ENCODE data around the gene SPPL2A. TPM values are rescaled to one million over a fixed set of nuclear protein-coding genes. Genes with fewer than 3 reads are reported as not detected.

Gene SPPL2A
- total and polyA plus RNA-seq, 2 donors (not counting 3 experiments of a cell fraction or from before 2014, with no cell fraction given): 38.8 to 88.7 TPM

DNA sequence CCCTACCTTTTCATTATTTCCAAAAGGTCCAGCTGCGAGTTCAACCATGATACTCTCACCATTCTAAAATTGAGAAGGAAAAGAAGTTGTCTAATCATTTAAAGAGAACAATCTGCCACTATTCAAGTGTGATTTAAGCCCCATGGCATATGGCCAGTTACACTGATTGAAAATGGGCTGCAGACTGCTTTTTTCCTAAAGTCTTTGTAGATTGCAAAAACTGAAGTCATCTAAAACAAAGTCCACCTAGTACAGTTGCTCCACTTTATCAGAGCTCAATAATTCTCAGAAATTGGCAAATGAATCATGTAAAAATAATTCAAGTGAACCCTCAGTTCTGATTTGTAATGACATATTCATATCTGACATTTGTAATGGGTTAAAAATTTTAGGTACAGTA is 39.2 kb downstream of the SPPL2A start:
- dilution Hi-C loops (cut with MboI; ENCODE audit: extremely low pct_ligation_motif_present, low sequenced_read_pairs): no loop called here
- no TSS peak for BruUV-seq (replicated peaks)
- POLR2A ChIA-PET: no interaction called here

More for the DNA sequence above, 39.2 kb downstream of the SPPL2A start:
- intact Hi-C loops (cut with micrococcal nuclease): no loop called here
- Histone ChIP-seq H3K4me2 (ENCODE audit: insufficient read depth, low read length) (no peak overlapping the region), H3K4me3 (replicated peaks in 1 of 3; ENCODE audit: insufficient read depth in 1 of 3, low read depth in 1 of 3, low read length in 3 of 3) (no peak overlapping the region), H4K20me1 (replicated peaks; ENCODE audit: control insufficient read depth, extremely low read depth, insufficient read depth, low read length) (no peaks in the 10 kb centered on the region), H3K9me3 (replicated peaks; ENCODE audit: control insufficient read depth, insufficient read depth, low read length) (no peaks in the 10 kb centered on the region), H2AFZ (ENCODE audit: low read depth, low read length) (no peak overlapping the region), H3K27ac (ENCODE audit: insufficient read depth, low read depth, low read length) (no peak overlapping the region), H3K79me2 (ENCODE audit: control insufficient read depth, insufficient read depth, low read length) (no peaks in the 10 kb centered on the region), H3K9ac (replicated peaks; ENCODE audit: extremely low read depth, insufficient read depth, low read length) (no peak overlapping the region), H3K9me1 (replicated peaks; ENCODE audit: control insufficient read depth, extremely low read depth, insufficient read depth, low read length) (no peaks in the 10 kb centered on the region), H3K27me3 (ENCODE audit: control insufficient read depth in 2 of 2, insufficient read depth in 2 of 2, low read length in 2 of 2) (no peaks in the 10 kb centered on the region), H3K4me1 (ENCODE audit: control insufficient read depth, extremely low read depth, insufficient read depth, low read length) (no peaks in the 10 kb centered on the region), H3K36me3 (ENCODE audit: control insufficient read depth in 2 of 2, extremely low read depth in 1 of 2, insufficient read depth in 2 of 2, low read length in 2 of 2) (peaks cover 0 to 3% of the 10 kb centered on the region in 2 experiments)
- DNase-seq (ENCODE audit: low read depth, low spot score): no peak
- CTCF ChIA-PET: interaction anchor here (0.5 kb wide), 1 partner anchor 44 kb away, joined by 3 read pairs; no protein-coding TSS in a partner anchor
- TF ChIP-seq POLR2A (IDR thresholded peaks at IDR 0.05; ENCODE audit: low read depth, low read length): no peak
- no peak for TF ChIP-seq GATA2 (IDR thresholded peaks at IDR 0.05; ENCODE audit: insufficient read depth, insufficient read length, low read depth, low read length)
- TF ChIP-seq, protein P1, sequence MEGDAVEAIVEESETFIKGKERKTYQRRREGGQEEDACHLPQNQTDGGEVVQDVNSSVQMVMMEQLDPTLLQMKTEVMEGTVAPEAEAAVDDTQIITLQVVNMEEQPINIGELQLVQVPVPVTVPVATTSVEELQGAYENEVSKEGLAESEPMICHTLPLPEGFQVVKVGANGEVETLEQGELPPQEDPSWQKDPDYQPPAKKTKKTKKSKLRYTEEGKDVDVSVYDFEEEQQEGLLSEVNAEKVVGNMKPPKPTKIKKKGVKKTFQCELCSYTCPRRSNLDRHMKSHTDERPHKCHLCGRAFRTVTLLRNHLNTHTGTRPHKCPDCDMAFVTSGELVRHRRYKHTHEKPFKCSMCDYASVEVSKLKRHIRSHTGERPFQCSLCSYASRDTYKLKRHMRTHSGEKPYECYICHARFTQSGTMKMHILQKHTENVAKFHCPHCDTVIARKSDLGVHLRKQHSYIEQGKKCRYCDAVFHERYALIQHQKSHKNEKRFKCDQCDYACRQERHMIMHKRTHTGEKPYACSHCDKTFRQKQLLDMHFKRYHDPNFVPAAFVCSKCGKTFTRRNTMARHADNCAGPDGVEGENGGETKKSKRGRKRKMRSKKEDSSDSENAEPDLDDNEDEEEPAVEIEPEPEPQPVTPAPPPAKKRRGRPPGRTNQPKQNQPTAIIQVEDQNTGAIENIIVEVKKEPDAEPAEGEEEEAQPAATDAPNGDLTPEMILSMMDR (IDR thresholded peaks at IDR 0.05; ENCODE audit: extremely low read depth in 1 of 2, insufficient read depth in 1 of 2, low read depth in 1 of 2, low read length in 2 of 2): no peak
- no peak for TF ChIP-seq FOS (IDR thresholded peaks at IDR 0.05; ENCODE audit: borderline replicate concordance, insufficient read depth, low read length)
- TF ChIP-seq JUN (IDR thresholded peaks at IDR 0.05; ENCODE audit: borderline replicate concordance, insufficient read depth, insufficient read length, low read depth): no peak
- no peak for TF ChIP-seq POLR2AphosphoS5 (IDR thresholded peaks at IDR 0.05; ENCODE audit: insufficient read depth, low read depth, low read length)
- TF ChIP-seq MAX (IDR thresholded peaks at IDR 0.05; ENCODE audit: insufficient read depth, insufficient read length): no peak
- no peak for TF ChIP-seq MYC (IDR thresholded peaks at IDR 0.05; ENCODE audit: low read depth, low read length)
- no peak for TF ChIP-seq EZH2 (IDR thresholded peaks at IDR 0.05; ENCODE audit: borderline replicate concordance, low read depth, low read length, severe bottlenecking)
- no peak for FAIRE-seq

All from endothelial cell of umbilical vein (primary cell).